Glutamatergic neuron (in vitro differentiated cells): ENCODE data around the gene THSD8. TPM values are rescaled to one million over a fixed set of nuclear protein-coding genes. Genes with fewer than 3 reads are reported as not detected.
A peak's percentile ranks its signal among the peaks of the same experiment; 100 is the strongest.

Experiments used
- DNase-seq: peaks from one replicate; pipeline ENCODE4 v3.0.0; 2022
- H3K27ac Mint-ChIP-seq: one replicate; pipeline ENCODE4 v1.8.0; 2020; ENCODE audit warnings: mild to moderate bottlenecking, mixed read lengths, inconsistent platforms; ENCODE audit not compliant: unreplicated experiment
- H3K27me3 Mint-ChIP-seq: one replicate; pipeline ENCODE4 v1.8.0; 2020; ENCODE audit warnings: mild to moderate bottlenecking, moderate library complexity, mixed read lengths, inconsistent platforms; ENCODE audit not compliant: unreplicated experiment
- H3K36me3 Mint-ChIP-seq: one replicate; pipeline ENCODE4 v1.8.0; 2020; ENCODE audit warnings: mild to moderate bottlenecking, mixed read lengths, inconsistent platforms; ENCODE audit not compliant: unreplicated experiment
- H3K4me1 Mint-ChIP-seq: one replicate; pipeline ENCODE4 v1.8.0; 2020; ENCODE audit warnings: mild to moderate bottlenecking, low read depth, mixed read lengths, inconsistent platforms; ENCODE audit not compliant: unreplicated experiment
- H3K4me3 Mint-ChIP-seq: one replicate; pipeline ENCODE4 v1.8.0; 2020; ENCODE audit warnings: mild to moderate bottlenecking, mixed read lengths, inconsistent platforms; ENCODE audit not compliant: unreplicated experiment
- H3K9me3 Mint-ChIP-seq: one replicate; pipeline ENCODE4 v1.8.0; 2020; ENCODE audit warnings: mild to moderate bottlenecking, moderate library complexity, mixed read lengths, inconsistent platforms; ENCODE audit not compliant: unreplicated experiment
- CTCF ChIP-seq: fragments of 200-600 bp; sonication (generic); IDR thresholded peaks from one replicate; pipeline ENCODE4 v1.5.0; 2021; ENCODE audit not compliant: partially characterized antibody, unreplicated experiment
- total RNA-seq: library from RNA; stranded (reverse); fragmentation: NEBNext Ultra II Directional; extraction: Animal tissue kit (Norgen Biotek cat#: 25700); gene quantifications from one replicate; pipeline ENCODE4 v1.2.1, GENCODE V29; 2021; ENCODE audit not compliant: unreplicated experiment

Gene THSD8
- total RNA-seq, 1 donor from 2014 or later: 14.4 TPM

GRCh38 chr19:12759686-12760085, 42.2 kb upstream of the THSD8 start:
- peaks cover 4% of the 10 kb centered on the region for H3K27me3 Mint-ChIP-seq
- no peak for DNase-seq
- TF ChIP-seq CTCF: no peak
- H3K4me3 Mint-ChIP-seq: no peak overlapping the region
- H3K4me1 Mint-ChIP-seq: no peaks in the 10 kb centered on the region
- H3K27ac Mint-ChIP-seq: no peak overlapping the region
- peaks cover 5% of the 10 kb centered on the region for H3K9me3 Mint-ChIP-seq
- H3K36me3 Mint-ChIP-seq: no peaks in the 10 kb centered on the region

DNA sequence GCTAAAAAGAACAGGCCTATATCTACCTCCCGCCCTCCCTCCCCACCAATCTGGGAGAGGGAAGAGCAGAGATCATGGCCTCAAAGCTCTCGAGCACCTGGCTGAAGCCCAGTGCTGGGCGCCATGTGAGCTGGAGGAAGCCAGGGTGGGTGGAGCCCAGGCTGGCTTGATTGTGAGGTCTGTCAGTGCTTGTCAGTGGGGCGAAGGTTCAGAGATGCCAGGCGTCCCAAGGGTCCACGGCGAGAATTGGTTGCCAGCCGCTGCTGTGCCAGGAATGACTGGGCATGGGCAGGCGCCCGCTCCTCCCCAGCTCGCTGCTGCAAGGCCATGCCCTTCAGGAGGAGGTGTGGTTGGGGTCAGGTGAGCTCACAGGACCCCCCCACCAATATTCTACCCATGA, 38.8 kb upstream of the THSD8 start:
- Mint-ChIP-seq H3K27me3 (peaks cover 6% of the 10 kb centered on the region), H3K4me3 (no peak overlapping the region), H3K27ac (no peak overlapping the region), H3K36me3 (no peaks in the 10 kb centered on the region), H3K4me1 (no peaks in the 10 kb centered on the region), H3K9me3 (peaks cover 5% of the 10 kb centered on the region)
- no peak for TF ChIP-seq CTCF
- DNase-seq: no peak

DNA sequence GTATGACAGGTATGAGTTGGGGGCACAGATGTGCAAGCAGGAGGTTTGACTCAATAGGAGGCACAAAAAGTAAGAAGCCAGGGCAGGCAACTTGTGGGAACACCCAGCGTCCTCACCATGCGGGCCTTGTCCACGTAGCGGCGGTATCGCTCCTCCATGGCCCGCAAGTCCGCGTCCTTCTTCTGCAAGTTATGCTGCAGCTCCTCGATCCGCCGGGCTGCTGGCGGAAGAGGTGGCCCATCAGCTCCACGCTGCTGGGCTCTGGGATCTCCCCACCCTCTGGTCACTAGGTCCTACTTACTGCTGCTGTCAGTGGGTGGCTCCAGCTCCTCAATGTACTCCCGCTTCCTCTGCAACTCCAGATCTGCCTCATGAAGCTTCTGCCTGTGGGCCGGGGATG, 37.2 kb upstream of the THSD8 start:
- no peaks in the 10 kb centered on the region for H3K4me1 Mint-ChIP-seq
- H3K36me3 Mint-ChIP-seq: no peaks in the 10 kb centered on the region
- H3K9me3 Mint-ChIP-seq: peaks cover 2% of the 10 kb centered on the region
- H3K27ac Mint-ChIP-seq: no peak overlapping the region
- no peak overlapping the region for H3K4me3 Mint-ChIP-seq
- no peak for DNase-seq
- TF ChIP-seq CTCF: no peak
- peaks cover 4% of the 10 kb centered on the region for H3K27me3 Mint-ChIP-seq

- Mint-ChIP-seq H3K9me3 (peaks cover 2% of the 10 kb centered on the region), H3K27me3 (peaks cover 4% of the 10 kb centered on the region), H3K36me3 (no peaks in the 10 kb centered on the region), H3K4me3 (peak overlapping the region; percentile 62), H3K27ac (peak overlapping the region; percentile 41), H3K4me1 (no peaks in the 10 kb centered on the region)
- peak; percentile 86 for DNase-seq
- peak; percentile 66 for TF ChIP-seq CTCF
Measured at GRCh38 chr19:12766051-12766521, 35.8 kb upstream of the THSD8 start.

DNA sequence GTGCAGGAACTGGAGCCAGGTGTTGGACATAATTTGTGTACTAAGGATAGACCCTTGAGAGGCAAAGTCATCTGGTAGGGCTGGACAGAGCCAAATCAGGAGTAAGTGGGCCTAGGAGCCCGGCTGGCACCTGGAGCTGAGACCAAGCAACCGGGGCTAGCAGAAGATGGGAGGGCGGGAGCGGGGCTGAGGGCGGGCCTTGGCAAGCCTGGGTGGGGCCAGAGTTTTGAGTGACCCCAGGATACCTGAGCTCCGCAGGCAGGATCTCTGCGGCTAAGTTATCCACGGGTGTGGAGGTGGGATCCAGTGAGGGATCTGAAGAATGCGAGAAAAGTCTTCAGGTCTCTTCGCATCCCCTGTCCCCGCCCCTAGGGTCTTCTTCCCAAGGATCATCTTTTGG, 34.7 kb upstream of the THSD8 start:
- no peak overlapping the region for H3K4me3 Mint-ChIP-seq
- DNase-seq: no peak
- no peaks in the 10 kb centered on the region for H3K36me3 Mint-ChIP-seq

More for the DNA sequence above, 34.7 kb upstream of the THSD8 start:
- peaks cover 1% of the 10 kb centered on the region for H3K4me1 Mint-ChIP-seq
- TF ChIP-seq CTCF: no peak
- H3K27me3 Mint-ChIP-seq: peaks cover 4% of the 10 kb centered on the region
- no peak overlapping the region for H3K27ac Mint-ChIP-seq
- peaks cover 2% of the 10 kb centered on the region for H3K9me3 Mint-ChIP-seq
